Hepatic stellate cell (primary cell): ENCODE data around the gene EPGN.

Experiments
- DNase-seq: peaks from one replicate; pipeline ENCODE4 v3.0.0; 2011; ENCODE audit warnings: low spot score

Gene EPGN

DNA sequence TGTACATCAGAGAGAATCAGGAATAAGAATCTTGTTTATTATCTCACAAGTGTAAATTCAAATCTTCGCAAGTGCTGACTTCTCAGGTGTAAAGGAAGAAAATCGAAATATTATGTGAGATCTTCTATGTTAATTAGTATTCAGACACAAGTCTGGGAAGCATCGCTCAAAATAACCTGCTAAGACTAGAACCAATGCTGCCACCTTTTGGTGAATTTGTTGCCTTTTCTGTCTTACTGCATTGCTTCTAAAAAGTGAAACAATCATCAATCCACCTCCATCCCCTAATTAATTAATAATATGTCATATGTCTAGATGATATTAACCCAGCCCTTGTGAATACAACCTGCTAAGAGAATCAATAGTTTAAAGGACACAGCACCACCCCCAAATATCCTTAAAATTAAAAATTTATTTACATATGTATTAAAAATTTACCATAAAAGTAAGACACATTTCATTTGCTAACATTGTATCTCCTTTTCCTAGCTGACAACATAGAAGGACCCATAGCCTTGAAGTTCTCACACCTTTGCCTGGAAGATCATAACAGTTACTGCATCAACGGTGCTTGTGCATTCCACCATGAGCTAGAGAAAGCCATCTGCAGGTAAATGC, 3.5 kb downstream of the EPGN start:
- peak; percentile 3 for DNase-seq

DNA sequence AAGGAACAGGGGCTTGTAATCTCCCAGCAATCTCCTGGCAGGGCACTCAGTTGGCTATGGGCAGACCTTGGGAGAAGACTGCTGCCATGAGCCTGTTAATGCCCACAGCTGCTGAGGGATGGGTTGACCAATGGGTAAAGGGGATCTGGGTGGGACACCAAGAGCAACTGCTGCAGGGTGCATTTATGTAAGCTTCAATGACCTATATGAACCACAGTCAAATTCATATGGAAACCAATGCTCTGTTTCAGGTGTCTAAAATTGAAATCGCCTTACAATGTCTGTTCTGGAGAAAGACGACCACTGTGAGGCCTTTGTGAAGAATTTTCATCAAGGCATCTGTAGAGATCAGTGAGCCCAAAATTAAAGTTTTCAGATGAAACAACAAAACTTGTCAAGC, 6.1 kb downstream of the EPGN start:
- no peak for DNase-seq

DNA sequence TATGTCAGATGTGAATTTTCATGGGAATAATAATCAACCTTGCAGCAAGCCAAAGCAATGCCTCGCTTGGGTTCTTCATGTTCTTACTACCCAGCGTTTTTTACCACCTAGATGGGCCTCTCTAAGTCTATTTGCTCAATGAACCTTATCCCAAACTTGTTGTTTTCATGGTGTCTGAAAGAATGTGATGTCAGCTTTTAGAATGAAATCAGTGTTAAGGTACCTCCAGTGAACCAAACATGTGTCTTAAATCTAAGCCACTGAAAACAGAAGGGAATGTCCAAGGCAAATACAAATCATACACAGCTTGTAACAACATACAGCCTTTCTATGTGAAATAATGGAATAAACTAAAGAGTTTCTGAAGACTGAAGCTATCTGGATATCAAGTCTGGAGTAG, 6.7 kb downstream of the EPGN start:
- DNase-seq: no peak

DNA sequence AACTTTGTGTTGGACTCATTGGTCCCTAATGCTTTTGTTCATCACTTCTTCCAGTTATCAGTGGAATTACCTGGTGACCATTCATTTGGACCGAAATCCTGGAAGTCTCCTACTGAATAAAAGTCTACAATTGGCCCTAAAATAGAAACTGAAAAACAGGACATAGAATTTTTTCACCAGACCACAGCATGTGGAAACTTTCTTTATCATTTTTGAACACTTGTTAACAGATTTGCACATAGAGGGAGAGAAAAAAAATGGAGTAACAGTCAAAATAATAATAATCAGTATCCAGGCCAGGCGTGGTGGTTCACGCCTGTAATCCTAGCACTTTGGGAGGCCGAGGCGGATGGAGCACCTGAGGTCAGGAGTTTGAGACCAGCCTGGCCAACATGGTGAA, 7.1 kb downstream of the EPGN start:
- no peak for DNase-seq

DNA sequence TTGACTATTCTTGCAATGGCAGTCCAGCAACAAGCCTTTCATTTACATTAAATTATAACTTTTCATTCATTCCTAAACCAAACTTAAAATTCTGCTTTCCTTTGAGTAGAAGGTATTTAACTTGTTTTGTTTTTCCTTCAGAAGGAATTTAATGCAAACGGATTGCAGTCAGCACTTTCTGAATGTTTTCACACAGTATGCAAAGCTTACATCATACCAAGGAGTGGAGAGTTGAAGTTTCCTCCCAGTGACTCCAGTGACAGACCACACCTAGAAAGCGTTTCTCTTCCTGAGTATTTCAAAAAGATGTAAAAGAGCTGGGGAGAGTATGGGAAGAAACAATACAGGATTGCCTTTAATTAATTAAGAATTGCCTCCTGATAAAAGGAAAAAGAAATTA, 8.1 kb downstream of the EPGN start:
- DNase-seq: no peak

DNA sequence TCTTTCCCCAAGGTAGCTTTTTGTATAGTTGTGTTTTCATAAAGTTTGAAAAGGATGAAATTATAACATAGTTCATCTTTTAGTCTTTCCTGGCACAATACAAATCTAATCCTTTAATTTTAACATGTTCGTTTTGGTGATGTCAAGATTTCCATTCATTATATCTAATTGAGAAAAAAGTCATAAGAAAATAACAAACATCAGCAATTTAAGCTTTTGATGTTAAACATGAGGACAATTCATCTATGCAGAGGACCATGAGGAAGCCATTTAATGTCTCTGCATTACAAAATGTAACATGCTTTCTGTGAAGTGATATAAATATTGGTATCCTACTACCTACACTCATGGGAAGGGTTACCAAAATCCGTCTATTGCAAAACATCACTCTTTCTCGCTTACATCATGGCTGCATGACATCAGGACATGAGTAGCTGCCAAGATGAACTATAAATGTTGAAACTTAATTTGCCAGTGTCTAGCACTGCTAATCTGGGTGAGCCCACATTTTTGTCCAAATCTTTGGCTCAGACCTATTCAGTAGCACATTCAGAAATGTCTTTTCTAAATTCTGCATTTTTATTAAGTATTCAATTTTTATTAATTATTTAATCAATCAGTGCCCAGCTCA, 9.5 kb downstream of the EPGN start:
- no peak for DNase-seq

DNA sequence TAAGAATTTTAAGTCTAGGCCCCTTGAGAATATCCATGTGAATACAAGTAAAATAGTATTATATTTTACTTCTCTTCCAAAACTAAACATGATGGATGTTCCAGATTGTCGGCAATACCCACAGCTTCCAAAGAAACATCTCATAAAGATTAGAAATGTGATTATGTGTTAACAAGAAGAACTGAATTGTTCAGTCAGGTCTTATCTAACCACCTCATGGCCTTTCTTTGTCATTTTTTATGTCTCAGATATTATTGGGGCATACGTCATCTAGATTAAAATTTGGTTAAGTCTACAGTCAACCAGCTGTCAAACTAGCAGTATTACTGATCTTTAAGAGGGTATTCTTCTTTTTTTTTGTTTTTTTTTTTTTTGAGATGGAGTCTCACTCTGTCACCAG, 10.0 kb downstream of the EPGN start:
- no peak for DNase-seq

DNA sequence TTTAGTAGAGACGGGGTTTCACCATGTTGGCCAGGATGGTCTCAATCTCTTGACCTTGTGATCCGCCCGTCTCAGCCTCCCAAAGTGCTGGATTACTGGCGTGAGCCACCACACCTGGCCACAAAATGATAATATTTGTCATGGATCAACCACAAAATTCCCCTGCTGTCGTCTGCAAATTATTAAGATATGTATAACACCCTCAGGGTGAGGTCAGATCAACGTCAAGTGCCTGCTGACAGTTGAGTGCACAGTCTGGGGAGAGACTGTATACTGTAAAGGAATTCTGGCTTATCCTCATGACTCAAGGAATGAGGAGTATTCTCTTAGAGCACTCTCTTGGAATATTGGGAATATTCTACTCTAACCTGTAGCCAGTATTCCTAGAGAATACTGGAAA, 11.2 kb downstream of the EPGN start:
- no peak for DNase-seq

DNA sequence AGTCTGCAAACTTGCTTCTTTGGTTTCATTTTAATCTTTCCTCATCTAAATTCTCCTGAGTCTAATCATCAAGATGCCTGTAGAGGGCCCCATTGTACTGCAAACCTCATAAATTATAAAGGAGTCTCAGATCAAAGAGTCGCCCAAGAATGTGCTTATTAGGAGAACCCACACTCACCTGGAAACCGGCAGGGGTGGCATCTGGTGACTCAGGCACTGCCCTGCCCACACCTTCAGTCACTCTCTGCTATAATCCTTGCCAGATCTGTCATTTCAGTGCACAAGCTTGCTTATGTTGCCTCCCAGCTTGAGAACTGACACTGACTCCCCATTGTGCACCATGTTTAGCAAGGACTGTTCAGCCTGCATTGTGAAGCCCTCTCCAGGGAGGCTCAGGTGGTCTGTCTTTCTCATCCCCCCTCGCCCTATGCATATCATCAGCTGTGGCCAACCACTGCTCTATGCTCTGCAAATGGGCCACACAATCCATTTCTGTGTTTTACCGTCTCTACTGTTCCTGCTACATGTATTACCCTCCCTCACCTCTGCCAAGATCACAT, 12.4 kb downstream of the EPGN start:
- DNase-seq: peak; percentile 23

DNA sequence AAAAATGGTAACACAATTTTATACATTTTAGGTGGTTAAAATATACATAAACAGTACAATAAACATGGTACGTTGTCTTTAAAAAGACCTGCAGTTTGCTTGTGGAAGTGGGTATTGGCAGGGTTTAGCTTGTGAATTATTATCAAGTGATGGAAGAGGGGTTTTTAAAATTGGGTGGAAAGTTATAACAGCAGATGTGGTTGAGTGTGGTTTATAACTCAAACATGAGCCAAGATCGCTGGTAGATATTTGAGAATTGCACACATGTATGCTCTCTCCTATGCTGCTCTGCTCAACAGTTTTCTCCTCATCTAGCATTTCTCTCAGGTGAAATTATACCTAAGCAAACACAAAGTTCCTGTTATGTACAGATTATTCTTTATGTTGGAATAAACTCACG, 14.0 kb downstream of the EPGN start:
- no peak for DNase-seq

DNA sequence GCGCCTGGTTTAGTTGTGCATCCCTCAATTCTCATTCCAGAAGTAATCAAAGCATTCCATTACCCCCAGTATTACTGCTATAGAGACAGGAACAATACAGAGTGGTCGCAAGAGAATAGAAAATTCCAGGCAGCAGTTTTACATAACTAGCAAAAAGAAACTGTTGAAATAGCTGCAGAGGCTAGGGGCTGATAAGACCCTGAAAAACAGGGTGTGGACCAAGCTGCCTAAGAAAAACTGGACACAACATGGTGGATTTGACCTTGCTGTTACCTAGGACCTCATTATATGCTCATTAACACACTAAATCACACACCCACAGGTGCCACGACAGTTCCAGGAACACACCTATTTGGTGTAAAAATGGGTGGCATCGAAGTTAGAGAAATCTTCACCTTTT, 15.4 kb downstream of the EPGN start:
- no peak for DNase-seq

DNA sequence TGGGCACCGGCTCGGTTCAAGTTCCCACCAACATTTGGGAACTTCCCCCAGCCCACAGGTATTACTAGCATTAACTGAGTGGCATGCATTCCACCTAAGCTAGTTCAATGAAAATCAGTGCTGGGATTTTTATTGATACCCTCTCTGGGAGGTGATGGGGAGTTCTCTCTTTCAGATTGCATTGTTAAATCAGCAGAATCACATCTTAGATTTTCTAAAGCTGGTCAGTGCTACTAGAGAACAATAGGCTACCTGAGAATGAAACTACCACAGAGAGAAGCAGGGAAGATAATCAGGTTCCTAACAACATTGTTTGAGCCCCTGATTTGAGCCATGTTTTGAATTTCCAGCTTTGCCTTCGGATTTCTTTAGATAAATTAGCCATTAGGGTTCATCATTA, 16.0 kb downstream of the EPGN start:
- DNase-seq: no peak

DNA sequence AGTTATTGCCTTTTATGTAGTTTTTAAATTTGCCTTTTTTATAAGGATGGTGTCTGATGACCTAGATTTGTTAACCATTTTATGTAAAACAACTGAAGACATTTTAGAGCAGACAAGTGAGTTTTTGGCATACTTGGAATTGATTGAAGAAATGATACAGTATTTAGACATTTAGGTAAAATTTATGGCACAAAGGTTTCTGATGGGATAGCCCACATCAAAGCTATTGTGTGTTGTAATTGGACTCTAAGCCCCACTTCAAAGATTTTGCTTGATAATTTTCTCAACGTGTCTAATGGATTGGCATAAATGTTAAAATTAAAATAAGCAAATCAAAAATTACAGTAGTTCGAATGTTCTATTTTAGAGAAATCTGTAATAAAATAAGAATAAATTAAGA, 17.6 kb downstream of the EPGN start:
- no peak for DNase-seq

DNA sequence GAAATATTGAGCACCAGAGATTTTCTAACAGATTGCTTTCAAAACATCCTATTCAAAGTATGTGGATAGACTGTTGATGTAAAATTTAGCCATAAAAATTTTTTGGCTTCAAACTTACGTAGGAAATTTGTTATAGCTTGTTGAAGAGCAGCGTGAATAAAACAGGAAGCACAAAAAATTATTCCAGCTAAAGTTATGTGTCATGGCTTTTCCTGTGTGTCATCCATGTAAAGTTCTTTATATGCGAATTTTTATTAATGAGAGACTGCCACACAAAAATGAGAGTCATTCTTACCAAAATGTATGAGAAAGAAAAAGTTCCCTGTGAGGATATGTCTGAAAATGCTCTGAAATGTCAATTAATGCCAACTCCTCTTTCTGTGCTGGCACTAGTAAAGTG, 19.5 kb downstream of the EPGN start:
- DNase-seq: no peak

DNA sequence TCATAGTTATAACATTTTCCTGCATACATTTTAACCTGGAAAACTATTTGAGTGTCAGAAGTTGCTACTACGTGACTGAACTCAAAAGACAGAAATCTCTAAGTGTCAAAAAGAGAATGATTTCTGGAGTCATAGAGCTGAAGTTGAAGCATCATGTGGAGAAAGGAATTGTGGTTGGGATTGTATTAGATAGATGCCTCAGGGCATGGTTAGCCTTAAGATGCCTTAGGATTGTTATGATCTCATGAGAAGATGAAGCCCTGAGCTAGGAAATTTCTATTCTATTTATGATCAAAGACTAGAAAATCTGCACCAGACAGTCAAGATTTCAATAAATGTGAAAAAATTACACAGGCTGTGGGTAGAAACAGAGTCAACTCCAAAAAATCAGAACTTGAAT, 20.2 kb downstream of the EPGN start:
- DNase-seq: no peak

DNA sequence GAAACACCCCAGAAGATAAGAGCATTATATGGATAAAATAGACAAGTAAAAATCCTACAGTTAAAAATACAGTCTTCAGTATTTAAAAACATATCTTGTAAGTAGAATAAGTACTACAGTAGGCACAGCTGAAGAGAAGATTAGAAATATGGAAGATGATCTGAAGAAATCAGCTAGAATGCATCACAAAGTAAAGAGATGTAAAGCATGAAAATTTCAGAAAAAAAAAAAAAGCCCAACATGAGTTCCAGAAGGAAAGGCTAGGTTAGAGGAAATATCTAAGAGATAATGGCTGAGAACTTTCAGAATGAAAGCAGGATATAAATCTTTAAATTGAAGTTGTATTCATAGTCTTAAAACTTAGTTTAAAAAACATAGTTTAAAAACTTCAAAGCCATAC, 21.0 kb downstream of the EPGN start:
- DNase-seq: no peak

DNA sequence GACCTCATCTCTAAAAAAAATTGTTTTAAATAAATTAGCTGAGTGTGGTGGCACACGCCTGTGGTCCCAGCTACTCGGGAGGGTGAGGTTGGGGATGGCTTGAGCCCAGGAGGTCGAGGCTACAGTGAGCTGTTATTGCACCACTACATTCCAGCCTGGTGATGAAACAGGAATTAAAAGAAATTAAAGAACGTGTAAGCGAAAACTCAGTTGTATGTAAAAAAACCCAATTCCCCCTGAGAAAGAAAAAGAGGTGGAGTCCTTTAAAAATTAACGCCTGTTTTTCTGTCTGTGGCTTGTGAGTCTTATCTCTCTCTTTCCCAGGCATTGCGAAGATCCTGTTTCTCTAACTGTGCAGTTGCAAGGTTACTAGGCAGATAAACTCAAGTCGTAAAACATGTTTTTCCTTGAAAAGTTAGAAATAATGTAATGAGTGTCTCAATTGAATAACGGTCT, 22.1 kb downstream of the EPGN start:
- no peak for DNase-seq

DNA sequence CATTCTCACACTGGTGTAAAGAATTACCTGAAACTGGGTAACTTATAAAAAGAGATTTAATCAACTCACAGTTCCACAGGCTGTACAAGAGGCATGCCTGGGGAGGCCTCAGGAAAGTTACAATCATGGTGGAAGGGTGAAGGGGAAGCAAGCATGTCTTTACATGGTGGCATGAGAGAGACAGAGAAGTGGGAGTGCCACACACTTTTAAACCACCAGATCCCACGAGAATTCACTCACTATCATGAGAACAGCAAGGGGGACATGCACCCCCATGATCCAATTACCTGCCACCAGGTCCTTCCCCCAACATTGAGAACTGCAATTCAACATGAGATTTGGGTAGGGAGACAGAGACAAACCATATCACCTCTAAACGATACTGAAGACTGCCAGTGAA, 23.0 kb downstream of the EPGN start:
- no peak for DNase-seq

DNA sequence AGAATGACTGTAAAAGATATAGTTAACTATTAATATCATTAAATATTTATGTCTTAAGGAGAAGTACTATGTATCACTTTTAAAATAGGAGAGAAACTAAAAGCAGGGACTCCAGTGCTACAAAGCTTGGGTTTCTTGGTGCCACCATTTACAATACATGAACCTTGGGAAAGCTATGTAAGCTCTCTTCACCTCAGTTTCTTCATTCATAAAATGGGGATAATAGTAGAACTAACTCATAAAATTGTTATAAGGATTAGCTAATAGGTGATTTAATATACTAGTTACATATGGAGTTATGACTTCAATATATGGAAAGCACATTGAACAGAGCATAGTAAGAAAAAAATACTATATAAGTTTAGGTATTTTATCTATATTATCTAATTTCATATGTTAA, 23.7 kb downstream of the EPGN start:
- DNase-seq: no peak

DNA sequence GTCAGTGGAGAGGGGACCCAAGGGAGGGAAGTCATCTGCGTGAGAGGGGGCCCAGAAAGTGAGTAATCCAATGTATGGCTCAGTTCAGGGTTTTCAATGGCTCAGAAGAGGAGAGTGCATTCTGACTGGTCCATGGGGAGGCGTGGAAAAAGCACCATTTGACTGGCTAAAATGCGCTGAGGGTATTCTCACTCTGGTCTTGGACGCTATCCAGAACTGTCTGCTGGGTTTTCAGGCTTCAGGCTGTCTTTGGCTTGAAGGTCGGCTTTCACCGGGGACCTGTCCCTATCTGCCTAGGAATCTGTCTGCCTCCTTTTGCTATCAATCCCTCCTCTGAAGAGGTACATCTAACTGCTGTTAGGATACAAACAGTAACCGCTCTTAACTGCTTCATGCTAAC, 26.4 kb downstream of the EPGN start:
- no peak for DNase-seq

DNA sequence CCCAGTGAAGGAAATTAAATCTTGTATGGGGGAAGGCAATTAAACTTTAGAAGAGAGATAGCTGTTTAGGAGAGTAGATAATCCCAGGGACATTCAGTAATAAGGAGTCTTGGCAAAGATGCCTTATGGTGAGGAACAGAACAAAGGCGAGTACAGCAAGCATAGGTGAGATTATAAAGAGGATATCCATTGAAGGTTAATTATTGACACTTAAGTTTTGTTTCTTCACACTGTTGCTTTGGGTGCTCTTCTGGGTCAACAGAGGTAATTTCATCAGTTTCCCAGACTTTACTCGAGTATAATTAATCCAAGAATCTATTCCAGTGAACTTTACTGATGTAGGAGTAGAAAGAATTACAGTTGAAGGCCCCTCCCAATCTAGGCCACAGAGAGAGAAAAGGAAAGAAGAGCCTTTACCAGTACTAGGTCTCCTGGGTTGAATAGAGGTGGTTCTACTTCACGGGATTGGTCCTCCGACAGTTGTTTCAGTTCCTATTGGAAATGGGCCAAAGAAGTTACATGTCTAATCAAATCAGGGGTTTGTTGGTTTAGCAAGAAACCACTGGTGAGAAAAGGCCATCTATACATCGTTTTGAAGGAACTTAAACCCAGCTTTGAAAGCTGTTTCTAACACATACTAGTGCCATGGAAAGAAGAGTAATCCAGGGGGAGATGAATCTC, 27.2 kb downstream of the EPGN start:
- DNase-seq: no peak

DNA sequence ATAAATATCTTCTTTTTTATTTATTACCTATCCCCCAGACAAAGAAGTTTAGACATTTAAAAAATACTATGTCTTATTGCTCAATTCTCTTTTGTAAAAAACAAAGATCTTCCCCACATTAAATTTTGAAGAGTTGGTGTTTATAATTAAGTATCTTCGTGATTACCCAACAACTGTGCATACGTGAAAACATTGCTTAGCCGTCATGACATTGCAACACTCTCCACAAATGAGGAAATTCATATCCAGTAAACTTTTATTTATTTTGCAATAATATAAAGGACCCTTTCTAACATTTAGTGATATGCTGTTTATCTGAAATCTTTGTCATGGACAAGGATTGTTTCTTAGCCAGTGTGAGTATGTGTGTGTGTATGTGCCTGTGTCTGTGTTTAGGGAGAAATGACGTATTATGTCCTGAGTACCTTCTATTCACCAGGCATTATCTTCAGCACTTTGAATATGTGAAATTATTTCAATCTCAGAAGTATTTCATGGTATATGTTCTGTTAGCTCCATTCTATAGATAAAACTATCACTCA, 30.6 kb downstream of the EPGN start:
- no peak for DNase-seq

DNA sequence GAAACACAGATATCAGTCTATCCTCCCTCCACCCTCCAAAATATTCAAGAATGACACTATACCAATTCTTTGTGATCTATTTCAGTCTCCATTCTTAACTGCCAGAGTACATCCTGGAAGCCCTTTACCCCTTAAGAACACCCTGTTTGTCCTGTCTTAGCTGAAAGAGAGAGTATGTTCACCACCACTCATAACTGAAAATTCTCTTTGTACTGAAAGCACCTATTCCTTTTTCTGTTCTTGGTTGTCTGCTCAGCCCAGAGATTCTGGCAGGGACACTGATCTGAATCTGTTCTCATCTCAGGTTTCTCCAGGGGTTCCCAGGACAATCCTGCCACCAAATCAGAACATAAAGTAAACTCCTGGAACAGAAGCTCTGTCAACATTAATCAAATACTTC, 31.2 kb downstream of the EPGN start:
- DNase-seq: no peak
